ENCODE measurements around the gene ACOXL.

ACOXL gene

GRCh38 chr2:110735366-110735765, 3.0 kb downstream of the ACOXL start:
- intact Hi-C loops (cut with micrococcal nuclease) = no loop called here
- Mint-ChIP-seq H3K36me3 (ENCODE audit: low read depth) (no peaks in the 10 kb centered on the region), H3K9me3 (peaks cover 9% of the 10 kb centered on the region), H3K27ac (no peak overlapping the region), H3K4me3 (no peak overlapping the region), H3K4me1 (ENCODE audit: low read depth) (peaks cover 15% of the 10 kb centered on the region), H3K27me3 (peaks cover 61% of the 10 kb centered on the region)

- peaks cover 15% of the 10 kb centered on the region for H3K4me1 Mint-ChIP-seq (ENCODE audit: low read depth)
- intact Hi-C loops (cut with micrococcal nuclease) = no loop called here
- H3K36me3 Mint-ChIP-seq (ENCODE audit: low read depth) = no peaks in the 10 kb centered on the region
- no peak overlapping the region for H3K4me3 Mint-ChIP-seq
- peaks cover 41% of the 10 kb centered on the region for H3K27me3 Mint-ChIP-seq
- H3K9me3 Mint-ChIP-seq = peaks cover 9% of the 10 kb centered on the region
- H3K27ac Mint-ChIP-seq = no peak overlapping the region
Observed at GRCh38 chr2:110737783-110738182, 5.4 kb downstream of the ACOXL start.

- H3K4me3 Mint-ChIP-seq = no peak overlapping the region
- H3K27ac Mint-ChIP-seq = no peak overlapping the region
- no peaks in the 10 kb centered on the region for H3K4me1 Mint-ChIP-seq (ENCODE audit: low read depth)
- H3K27me3 Mint-ChIP-seq = peaks cover 17% of the 10 kb centered on the region
- H3K36me3 Mint-ChIP-seq (ENCODE audit: low read depth) = no peaks in the 10 kb centered on the region
- peaks cover 9% of the 10 kb centered on the region for H3K9me3 Mint-ChIP-seq
- intact Hi-C loops (cut with micrococcal nuclease) = no loop called here
Observed at GRCh38 chr2:110740747-110741349, 8.5 kb downstream of the ACOXL start.

DNA sequence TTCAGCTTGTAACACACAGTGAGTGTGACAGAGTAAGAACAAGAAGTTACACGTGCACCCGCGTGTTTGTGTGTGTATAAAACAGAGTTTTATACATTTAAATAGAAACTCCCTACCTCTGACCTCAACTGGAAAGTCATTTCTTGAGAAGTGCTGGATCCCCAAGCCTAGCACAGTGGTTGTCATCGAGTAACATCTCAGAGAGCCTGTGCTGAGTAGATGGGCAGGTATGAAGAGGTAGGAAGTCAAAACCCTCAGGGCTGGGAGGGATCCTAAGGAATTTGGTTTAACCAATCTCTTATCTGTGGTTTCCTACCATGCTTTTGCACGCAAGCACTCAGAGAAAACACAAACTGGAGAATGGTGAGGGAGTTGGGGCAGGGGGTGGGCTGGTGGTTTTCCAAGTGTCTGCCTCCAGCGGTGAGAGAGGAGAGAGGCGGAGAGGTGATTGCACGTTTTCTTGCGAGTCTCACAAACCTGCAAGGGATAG, 9.2 kb downstream of the ACOXL start:
- Mint-ChIP-seq H3K9me3 (peaks cover 9% of the 10 kb centered on the region), H3K36me3 (ENCODE audit: low read depth) (no peaks in the 10 kb centered on the region), H3K27me3 (peaks cover 13% of the 10 kb centered on the region), H3K27ac (no peak overlapping the region), H3K4me1 (ENCODE audit: low read depth) (no peaks in the 10 kb centered on the region), H3K4me3 (no peak overlapping the region)
- intact Hi-C loops (cut with micrococcal nuclease) = no loop called here

DNA sequence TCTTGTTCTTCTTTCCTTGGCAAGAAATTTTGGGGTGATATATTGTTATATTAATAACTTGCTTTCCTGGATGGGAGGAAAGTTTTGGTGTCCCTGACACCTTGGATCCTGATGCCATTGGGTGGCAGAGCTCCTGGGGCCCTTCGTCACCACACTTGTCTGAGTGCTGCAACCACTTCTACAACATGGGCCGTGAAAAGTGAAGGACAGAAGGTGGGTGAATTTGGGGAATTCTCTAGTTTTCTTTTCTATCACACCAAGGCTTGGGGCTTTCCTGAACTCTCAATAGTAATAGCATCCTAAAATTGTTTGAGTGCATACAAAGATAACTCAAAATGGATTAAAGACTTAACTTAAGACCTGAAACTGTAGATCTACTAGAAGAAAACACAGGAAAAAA, 10.0 kb downstream of the ACOXL start:
- H3K27me3 Mint-ChIP-seq = peaks cover 11% of the 10 kb centered on the region
- intact Hi-C loops (cut with micrococcal nuclease) = no loop called here
- H3K4me1 Mint-ChIP-seq (ENCODE audit: low read depth) = no peaks in the 10 kb centered on the region
- H3K36me3 Mint-ChIP-seq (ENCODE audit: low read depth) = no peaks in the 10 kb centered on the region
- no peak overlapping the region for H3K4me3 Mint-ChIP-seq
- no peak overlapping the region for H3K27ac Mint-ChIP-seq
- H3K9me3 Mint-ChIP-seq = peaks cover 9% of the 10 kb centered on the region

GRCh38 chr2:110743600-110743999, 11.2 kb downstream of the ACOXL start:
- H3K36me3 Mint-ChIP-seq (ENCODE audit: low read depth) = no peaks in the 10 kb centered on the region
- no peak overlapping the region for H3K4me3 Mint-ChIP-seq
- no peaks in the 10 kb centered on the region for H3K4me1 Mint-ChIP-seq (ENCODE audit: low read depth)
- H3K27me3 Mint-ChIP-seq = peaks cover 16% of the 10 kb centered on the region
- H3K9me3 Mint-ChIP-seq = peaks cover 5% of the 10 kb centered on the region
- no peak overlapping the region for H3K27ac Mint-ChIP-seq
- intact Hi-C loops (cut with micrococcal nuclease) = no loop called here

DNA sequence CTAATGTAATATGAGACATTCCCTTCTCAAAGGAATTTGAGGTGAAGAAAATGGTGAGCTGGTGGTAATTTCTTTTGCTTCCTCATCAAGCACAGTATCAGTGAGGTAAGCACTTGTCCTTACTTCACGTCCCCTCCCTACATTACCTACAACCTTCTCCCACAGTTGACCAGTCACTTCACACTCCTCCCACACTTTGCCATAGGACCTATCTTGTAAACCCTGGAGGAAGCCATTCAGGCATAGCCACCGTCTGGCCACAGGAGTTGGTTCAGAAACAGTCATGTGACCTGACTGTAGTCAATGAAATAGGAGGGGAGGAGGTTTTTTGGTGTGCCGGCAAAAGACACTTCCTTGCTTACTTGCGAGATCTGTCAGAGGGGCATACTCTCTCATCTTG, 12.1 kb downstream of the ACOXL start:
- no peak overlapping the region for H3K4me3 Mint-ChIP-seq
- H3K36me3 Mint-ChIP-seq (ENCODE audit: low read depth) = no peaks in the 10 kb centered on the region
- H3K9me3 Mint-ChIP-seq = no peaks in the 10 kb centered on the region
- H3K27ac Mint-ChIP-seq = no peak overlapping the region
- H3K27me3 Mint-ChIP-seq = peaks cover 22% of the 10 kb centered on the region
- H3K4me1 Mint-ChIP-seq (ENCODE audit: low read depth) = no peaks in the 10 kb centered on the region
- intact Hi-C loops (cut with micrococcal nuclease) = no loop called here

DNA sequence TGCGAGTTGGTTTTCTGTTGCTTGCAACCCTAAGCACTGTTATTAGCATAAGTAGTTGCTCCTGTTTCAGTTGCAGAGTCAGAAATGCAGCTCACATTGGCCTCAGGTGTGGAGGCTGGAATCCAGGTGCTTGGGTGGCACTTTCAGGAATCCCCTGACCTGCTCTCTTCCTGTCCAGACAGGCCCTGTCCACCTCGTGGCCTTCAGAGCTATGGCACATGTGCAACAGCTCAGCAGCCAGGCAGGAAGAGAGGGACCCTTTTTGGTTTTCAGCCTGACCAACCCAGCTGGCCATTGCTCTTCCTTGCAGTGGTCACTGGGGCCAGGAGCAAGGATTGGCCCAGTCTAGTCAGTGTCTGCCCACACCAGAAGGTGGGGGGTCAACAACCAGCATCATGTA, 12.7 kb downstream of the ACOXL start:
- Mint-ChIP-seq H3K4me1 (ENCODE audit: low read depth) (no peaks in the 10 kb centered on the region), H3K4me3 (no peak overlapping the region), H3K27ac (no peak overlapping the region), H3K36me3 (ENCODE audit: low read depth) (no peaks in the 10 kb centered on the region), H3K27me3 (peaks cover 26% of the 10 kb centered on the region), H3K9me3 (no peaks in the 10 kb centered on the region)
- intact Hi-C loops (cut with micrococcal nuclease) = no loop called here

DNA sequence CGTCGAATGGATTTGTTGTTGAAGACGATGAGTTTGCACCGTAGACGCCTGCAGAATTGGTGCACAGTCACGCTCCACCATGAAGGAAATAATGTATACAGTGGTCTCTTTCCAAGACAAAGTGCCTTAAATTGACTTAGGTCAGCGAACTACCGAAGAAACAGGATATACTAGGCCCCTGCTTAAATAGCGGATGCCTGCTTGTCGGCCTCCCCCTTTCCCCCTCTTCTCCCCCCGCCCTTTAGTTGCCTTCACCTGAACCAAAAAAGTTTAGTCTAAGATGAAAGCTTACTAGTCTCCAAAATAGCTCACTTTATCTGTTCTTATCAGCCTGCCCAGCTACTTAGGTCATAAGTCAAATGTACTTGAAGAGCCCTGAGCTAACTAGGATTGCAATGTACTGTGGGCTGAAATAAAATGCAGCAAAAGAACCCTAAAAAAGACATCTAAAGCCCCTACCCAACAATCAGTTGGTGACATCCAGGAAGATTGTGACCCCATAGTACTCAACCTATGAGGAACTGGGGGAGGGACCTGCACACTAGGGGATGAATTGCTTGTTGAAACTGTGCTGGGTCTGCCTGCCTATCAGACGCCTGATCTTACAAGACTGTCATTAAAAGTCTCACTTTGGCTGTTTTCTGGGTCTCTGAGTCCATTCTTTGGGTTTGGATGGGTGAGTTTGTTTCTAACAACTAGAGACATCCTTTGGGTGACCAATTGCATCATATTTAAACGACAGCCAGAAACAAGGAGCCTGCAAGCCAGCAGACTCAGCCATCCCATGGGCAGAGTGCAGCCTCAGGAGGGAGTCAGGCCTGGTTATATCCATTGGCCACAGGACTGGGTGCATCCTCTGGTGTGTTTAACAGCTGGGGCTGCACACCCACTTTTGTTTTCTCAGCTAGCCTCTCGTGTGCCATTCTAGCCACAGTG, 14.5 kb downstream of the ACOXL start:
- Mint-ChIP-seq H3K9me3 (no peaks in the 10 kb centered on the region), H3K36me3 (ENCODE audit: low read depth) (no peaks in the 10 kb centered on the region), H3K27ac (no peak overlapping the region), H3K27me3 (peaks cover 26% of the 10 kb centered on the region), H3K4me1 (ENCODE audit: low read depth) (no peaks in the 10 kb centered on the region), H3K4me3 (no peak overlapping the region)
- intact Hi-C loops (cut with micrococcal nuclease) = no loop called here

GRCh38 chr2:110747522-110748488, 15.4 kb downstream of the ACOXL start:
- Mint-ChIP-seq H3K4me3 (no peak overlapping the region), H3K27ac (no peak overlapping the region), H3K4me1 (ENCODE audit: low read depth) (no peaks in the 10 kb centered on the region), H3K9me3 (no peaks in the 10 kb centered on the region), H3K27me3 (peaks cover 26% of the 10 kb centered on the region), H3K36me3 (ENCODE audit: low read depth) (no peaks in the 10 kb centered on the region)
- intact Hi-C loops (cut with micrococcal nuclease) = no loop called here

DNA sequence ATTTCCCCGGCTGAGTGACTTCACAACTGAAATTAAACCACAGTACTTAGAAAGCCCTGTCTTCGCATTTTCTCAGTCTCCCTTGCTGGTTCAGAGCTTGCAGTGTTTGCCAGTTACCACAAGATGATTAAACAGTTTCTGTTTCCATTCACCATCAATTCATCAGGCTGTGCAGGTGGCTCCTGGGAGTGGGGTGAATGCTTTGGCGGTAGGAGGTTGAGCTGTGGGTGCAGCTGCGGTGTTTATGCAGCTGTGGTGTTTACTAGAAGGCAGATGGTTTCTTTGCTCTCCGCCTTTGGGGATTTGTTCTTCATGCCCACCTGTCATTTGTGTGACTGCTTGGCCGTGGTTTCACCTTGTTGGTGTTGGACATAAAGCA, 16.1 kb downstream of the ACOXL start:
- Mint-ChIP-seq H3K27ac (no peak overlapping the region), H3K36me3 (ENCODE audit: low read depth) (no peaks in the 10 kb centered on the region), H3K9me3 (no peaks in the 10 kb centered on the region), H3K4me1 (ENCODE audit: low read depth) (no peaks in the 10 kb centered on the region), H3K27me3 (peaks cover 26% of the 10 kb centered on the region), H3K4me3 (no peak overlapping the region)
- intact Hi-C loops (cut with micrococcal nuclease) = no loop called here

DNA sequence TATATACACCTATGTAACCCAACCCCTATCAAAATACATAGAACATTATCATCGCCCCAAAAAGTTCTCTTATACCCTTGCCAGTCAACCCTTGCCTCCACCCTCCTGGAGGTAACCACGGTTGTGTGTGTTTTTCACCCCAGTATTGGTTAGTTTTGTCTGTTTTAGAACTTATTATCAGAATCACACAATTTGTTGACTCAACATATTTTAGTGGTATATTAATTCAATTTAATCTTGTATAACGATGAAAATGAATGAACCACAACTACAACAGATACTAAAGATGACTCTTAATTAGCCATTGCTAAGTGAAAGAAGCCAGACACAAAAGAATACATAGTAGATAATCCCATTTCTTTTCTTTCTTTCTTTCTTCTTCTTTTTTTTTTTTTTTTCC, 19.3 kb downstream of the ACOXL start:
- Mint-ChIP-seq H3K4me3 (no peak overlapping the region), H3K4me1 (ENCODE audit: low read depth) (no peaks in the 10 kb centered on the region), H3K36me3 (ENCODE audit: low read depth) (no peaks in the 10 kb centered on the region), H3K27me3 (peaks cover 23% of the 10 kb centered on the region), H3K27ac (no peak overlapping the region), H3K9me3 (no peaks in the 10 kb centered on the region)
- intact Hi-C loops (cut with micrococcal nuclease) = loop anchor here (10.0 kb wide), 1 partner anchor 77 kb away; the partner anchor contains the start of gene BUB1

DNA sequence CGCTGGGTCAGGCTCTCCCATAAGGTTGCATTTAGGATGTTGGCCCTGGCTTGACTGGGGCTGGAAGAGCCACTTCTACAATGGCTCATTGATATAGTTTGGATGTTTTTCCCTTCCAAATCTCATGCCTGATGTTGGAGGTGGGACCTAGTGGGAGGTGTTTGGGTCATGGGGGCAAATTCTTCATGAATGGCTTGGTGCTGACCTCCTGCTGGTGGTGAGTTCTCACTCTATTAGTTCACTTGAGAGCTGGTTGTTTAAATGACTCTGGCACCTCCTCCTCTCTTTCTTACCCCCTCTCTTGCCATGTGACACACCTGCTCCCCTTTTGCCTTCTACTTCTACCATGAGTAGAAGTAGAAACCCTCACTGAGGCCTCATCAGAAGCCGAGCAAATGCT, 20.5 kb downstream of the ACOXL start:
- no peaks in the 10 kb centered on the region for H3K9me3 Mint-ChIP-seq
- intact Hi-C loops (cut with micrococcal nuclease) = loop anchor here (10.0 kb wide), 1 partner anchor 78 kb away; the partner anchor contains the start of gene BUB1
- no peak overlapping the region for H3K27ac Mint-ChIP-seq
- peaks cover 22% of the 10 kb centered on the region for H3K27me3 Mint-ChIP-seq
- no peak overlapping the region for H3K4me3 Mint-ChIP-seq
- no peaks in the 10 kb centered on the region for H3K4me1 Mint-ChIP-seq (ENCODE audit: low read depth)
- H3K36me3 Mint-ChIP-seq (ENCODE audit: low read depth) = no peaks in the 10 kb centered on the region

Measured in dendritic cell treated with granulocyte-macrophage colony-stimulating factor and Interleukin-4, amounts not matched to agents 40 ng/mL and 50 ng/mL, for 4 days (primary cell).